ENCODE results near the gene BMPR1A.

BMPR1A gene

DNA sequence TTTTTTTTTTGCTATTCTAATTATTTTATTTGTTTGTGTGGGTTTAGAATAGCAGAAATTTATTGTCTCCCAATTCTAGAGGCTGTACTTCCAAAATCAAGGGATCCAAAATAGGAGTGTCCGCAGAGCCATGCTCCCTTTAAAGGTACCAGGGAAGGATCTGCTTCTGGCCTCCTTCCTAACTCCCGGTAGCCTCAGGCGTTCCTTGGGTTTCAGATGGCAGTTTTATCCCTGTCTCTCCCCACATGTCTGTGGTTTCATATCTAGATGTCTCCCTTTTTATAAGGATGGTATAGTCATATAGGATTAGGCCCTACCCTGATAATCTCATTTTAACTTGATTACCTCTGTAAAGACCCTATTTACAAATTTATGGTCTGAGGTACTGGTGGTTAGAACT, 48.4 kb downstream of the BMPR1A start:
- DNase-seq, result no peak

DNA sequence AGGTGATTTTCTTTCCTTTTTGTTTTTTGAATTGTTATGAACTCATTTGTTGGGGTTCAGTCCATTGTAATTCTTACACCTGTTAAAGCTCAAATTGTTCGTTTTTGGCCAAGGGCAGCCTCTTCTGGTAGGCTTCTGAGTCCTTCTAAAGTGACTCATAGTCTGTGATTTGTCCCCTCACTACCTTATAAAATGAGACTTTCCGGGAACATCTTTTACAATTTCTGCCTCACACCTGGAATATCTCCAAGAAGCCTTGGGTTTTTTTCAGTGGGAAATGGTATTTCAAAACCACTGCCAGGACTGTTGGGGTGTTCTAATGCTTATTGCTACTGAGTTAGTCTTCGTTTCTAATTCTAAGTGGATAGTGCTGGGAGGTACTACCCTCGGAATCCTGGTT, 56.7 kb downstream of the BMPR1A start:
- no peak for DNase-seq

DNA sequence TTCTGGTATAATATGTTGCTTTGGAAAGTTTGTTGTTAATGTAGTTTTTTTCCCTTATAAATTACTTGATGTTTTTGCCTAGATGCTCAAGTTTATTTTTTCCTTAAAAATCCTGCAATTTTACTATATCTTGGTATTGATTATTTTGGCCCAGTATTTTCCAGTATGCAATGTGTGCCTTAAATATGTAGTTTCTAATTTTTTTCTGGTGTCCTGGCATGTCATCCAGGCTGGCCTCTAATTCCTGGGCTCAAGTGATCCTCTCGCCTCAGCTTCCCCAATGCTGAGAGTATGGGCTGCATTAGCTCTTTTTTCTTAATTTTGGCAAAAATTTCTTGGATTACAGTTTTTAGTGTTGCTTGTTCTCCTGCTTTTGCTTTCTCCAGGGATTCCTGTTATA, 57.6 kb downstream of the BMPR1A start:
- DNase-seq, result no peak

DNA sequence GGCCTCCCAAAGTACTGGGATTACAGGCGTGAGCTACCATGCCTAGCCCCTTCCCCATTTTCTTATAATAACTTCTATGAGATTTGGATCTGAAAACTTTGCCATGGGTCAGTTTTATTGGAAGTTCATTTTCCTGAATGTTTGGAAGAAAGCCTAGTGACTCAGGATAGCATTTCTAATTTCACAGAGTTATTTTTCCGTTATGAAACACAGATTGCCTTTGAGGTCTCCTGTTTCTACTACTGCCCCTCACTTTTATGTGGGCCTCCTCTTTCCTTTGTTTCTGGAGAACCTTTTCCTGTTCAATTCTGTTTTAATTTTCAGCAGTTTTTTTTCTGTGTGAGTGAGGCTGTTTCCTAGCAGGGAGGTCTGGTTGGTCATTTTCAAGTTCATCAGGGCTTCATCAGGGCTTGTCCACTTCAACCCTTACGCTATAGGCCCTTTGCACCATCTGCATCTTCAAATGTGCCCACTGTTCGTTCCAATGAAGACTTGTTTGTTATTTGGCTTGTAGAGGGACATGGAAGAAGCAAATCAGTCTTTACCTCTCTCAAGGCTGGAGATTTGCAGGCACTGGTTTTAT, 58.7 kb downstream of the BMPR1A start:
- DNase-seq, result no peak

DNA sequence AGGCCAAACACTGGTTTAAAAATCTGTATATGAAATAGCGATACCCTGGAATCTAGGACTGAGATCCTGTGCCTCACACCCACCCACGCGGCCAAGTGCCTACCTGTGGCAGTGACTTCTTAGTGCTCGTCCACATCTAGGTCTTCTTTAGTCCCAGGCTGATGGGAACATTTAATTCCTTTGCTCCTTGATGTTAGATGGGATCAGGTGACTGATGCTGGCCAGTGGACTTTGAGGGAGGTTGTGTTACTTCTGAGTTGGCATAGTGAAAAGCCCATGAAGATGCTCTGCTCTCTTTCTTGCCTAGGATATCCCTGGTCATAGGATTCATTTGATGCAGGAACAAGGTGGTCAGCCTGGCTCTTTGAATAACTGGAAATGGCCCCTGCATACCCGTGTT, 59.2 kb downstream of the BMPR1A start:
- DNase-seq, result no peak

DNA sequence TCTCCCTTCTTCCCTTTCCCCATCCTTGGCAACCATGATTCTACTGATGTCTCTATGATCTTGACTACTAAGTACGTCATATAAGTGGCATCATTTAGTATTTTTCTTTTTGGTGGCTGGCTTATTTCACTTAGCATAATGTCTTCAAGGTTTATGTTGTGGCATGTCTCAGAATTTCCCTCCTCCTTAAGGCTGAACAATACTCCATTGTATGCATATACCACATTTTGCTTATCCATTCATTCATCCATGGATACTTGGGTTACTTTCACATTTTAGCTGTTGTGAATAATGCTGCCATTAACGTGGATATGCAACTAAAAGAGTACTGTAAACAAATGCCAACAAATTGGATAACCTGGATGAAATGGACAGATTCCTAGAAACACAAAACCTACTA, 60.8 kb downstream of the BMPR1A start:
- no peak for DNase-seq

DNA sequence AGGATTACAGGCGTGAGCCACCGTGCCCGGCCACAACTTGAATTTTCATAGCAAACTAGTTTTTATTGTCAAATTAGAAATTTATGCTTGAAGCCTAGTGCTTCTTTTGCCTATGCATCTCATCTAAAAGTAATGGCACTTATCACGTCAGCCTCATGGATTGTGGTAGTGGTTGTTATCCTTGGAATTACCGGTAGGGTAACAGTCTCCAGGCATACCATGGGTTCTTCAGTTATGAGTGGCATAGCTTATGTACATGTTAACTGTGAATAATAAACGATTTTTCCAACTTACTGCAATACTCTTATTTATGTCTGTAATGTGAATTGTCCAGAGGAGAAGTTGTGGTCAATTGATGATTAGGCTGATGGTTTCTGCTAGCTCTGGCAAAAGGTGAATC, 63.1 kb downstream of the BMPR1A start:
- no peak for DNase-seq

DNA sequence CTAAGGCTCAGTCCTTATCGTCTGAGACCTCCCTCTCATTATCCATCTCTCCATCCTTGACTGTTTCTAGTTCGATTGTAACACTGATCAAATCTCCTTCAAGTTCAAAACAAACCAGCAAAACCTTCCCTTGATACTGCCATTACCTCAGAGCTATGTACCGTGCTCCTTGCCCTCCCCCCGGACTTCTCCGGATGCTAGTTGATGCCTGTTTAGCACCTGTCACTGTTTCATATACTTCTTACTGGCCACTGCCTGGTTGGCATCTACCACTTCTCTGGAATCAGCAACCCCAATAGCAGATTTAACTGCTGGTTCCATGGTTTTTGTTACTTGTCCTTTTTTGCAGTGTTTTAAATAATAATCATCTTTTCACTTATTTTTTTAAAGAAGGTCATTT, 64.1 kb downstream of the BMPR1A start:
- no peak for DNase-seq

DNA sequence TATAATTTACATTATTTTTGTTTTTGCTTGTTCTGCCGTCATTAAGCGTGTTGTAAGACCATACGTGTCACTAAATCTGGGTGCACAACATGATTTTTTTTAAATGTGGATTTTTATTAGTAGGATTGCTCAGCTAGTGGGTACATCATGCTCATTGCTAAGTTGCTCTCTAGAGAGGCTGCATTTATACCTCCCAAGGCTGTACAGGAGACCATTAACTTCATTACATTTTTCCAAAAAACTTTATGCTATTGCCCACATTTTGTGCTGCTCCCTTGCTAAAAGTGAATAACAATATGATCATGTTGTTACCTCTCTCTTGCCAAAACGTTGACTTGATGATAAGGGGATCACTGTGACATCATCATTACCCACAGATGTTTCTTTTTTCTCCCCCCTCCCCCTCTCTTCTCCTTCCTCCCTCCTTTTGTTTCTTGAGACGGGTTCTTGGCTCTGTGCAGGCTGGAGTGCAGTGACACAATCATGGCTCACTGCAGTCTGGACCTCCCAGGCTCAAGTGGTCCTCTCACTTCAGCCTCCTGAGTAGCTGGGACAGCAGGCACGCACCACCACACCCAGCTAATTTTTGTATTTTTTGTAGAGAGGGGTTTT, 65.1 kb downstream of the BMPR1A start:
- no peak for DNase-seq

DNA sequence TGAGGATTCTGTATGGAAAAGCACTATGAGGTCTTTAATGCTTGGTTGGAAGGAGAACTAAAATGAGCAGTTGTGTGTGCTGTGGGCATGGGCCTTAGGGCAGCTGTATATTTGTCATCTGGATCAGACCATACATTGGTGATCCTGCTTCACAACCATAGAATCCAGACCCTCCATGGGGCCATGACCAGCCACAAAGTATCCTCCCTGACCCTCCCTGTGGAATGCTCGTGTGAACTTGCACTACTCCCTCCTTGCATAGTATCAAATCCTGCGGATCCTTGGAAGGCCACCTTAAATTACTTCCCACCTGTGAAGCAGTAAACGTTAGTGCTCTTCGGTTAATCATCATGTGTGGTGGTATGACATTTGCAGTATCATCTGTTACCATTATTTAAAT, 67.1 kb downstream of the BMPR1A start:
- DNase-seq, result no peak

DNA sequence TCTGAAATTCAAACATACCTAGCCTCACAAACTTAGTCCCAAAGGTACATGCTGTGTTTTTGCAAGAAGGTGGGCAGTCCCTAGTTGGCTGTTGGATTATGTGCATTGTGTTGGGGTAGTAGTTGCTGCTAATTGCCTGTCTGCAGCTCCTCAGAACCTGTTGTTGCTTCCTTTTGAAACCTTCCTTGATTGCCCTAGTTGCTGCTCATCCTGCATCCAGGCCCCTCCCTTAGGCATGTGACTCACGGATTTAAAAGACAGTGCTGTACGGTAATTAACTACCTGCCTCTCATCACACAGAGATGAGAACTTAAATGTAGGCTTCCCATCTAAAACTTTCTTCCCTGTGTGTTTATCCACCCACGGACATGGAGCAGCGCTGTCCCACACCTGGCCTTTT, 67.7 kb downstream of the BMPR1A start:
- DNase-seq, result no peak

DNA sequence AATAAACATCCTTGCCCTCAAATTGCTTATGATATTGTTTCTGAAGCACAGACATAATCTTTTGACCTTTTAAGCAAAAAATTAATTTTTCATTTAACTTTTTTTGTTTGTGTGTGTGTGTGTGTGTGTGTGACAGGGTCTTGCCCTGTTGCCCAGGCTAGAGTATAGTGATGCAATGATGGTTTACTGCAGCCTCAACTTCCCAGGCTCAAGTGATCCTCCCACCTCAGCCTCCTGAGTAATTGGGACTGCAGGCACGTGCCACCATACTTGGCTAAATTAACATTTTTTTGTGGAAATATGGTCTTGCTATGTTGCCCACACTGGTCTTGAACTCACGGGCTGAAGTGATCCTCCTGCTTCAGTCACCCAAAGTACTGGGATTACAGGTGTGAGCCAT, 68.9 kb downstream of the BMPR1A start:
- no peak for DNase-seq

DNA sequence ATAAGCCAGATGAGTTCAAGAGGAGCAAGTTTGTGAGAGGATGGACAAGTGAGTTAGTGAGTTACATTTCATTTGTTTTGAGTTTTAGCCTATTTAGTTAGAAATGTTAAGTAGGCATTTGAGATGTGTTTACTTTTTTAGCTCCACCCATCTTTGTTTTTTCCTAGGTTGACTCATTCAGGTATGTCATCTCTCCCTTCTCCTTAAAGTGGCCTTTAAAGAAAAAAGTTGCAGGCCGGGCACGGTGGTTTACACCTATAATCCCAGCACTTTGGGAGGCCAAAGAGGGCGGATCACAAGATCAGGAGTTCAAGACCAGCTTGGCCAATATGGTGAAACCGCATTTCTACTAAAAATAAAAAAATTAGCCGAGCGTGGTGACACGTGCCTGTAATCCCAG, 71.2 kb downstream of the BMPR1A start:
- DNase-seq, result no peak

DNA sequence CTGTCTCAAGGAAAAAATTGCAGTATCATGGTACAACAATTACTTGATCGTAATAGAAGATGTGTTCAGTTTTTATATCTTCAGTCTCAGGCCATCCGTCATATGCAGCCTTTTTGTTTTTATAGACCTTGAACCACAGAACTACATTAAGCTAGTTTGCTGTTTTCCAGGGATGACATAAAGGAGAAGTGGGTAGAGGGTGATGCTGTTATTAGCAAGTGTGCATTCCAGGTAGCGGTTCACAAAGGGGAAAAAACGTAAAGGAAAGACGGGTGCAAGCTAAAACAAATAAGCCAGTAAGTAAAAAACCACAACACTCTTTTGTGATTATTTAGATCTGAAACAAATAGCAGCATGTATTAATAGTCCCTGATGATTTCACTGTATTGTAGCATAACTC, 71.7 kb downstream of the BMPR1A start:
- no peak for DNase-seq

DNA sequence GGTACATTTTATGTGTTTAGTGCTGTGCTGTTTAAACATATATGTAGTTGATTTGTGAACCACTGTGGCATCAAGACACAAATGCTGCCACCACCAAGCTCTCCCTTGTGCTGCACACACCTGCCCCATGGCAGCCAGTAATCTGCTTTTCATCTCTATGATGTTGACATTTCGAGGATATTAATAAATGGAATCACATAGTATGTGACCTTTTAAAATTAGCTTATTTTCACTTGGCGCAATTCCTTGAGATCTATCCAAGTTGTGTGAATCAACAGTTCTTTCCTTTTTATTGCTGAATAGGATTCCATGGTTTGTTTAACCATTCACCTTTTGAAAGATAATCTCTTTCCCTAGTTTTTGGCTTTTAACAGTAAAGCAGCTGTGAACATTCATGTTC, 73.1 kb downstream of the BMPR1A start:
- no peak for DNase-seq

DNA sequence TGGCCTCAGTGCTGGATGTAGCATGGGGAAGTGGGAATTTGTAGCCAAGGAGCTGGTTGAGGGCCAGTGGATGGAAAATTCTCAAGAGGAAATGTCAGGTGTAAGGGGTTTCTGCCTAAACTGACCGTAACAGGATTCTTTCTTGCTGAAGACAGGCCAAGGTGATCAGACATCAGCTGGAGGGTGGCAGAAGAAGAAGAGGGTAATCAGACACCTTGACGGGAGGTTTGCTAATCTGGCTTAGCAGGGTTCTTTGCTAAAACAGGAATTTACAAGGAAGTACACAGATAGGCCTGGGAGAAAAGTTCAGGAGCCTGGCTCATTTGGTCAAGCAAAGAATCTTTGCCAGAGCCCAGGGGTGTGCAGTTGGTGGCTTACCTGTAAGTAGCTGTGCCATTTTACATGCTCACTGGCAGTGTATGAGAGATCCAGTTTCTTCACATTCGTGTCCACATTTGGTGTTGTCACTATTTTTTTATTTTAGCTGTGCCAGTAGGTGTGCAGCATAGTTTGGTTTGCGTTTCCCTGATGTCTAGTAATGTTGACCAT, 73.7 kb downstream of the BMPR1A start:
- DNase-seq, result no peak

DNA sequence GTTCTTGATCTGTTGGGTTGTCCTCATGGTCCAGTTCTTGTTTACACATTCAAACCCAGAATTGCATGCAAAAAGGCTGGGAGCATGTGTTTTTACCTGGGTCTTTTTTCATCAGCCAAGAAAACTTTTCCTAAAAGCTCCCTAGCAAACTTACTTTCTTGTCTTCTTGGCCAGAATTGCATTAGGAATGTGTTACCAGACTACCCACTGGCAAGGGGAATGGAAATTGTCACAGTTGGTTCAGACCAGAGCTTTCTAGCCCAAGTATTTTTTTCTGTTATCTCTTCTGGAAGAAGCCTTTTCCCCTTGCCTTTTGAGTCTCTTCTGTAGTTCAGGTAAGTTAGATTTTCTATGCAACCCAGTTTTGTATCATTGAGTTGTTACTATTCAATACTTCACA, 77.5 kb downstream of the BMPR1A start:
- DNase-seq, result no peak

DNA sequence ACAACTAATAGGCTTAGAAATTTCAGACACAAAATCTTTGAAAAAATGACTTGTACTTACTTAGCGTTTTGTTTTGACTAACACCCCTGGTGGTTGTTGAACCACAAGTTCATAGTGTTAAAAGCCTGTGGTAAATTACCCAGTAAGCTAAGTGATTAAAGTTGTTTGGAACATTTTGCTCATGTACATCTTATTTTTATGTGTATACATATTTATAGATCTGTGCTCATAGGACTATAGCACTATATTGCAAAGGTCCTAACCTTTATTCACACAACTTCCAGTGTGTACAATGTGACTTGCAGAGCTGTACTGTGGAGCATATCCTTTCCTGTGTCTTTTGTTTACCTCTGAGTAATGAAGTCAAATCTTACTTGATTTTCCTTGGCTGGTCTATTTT, 79.6 kb downstream of the BMPR1A start:
- no peak for DNase-seq

DNA sequence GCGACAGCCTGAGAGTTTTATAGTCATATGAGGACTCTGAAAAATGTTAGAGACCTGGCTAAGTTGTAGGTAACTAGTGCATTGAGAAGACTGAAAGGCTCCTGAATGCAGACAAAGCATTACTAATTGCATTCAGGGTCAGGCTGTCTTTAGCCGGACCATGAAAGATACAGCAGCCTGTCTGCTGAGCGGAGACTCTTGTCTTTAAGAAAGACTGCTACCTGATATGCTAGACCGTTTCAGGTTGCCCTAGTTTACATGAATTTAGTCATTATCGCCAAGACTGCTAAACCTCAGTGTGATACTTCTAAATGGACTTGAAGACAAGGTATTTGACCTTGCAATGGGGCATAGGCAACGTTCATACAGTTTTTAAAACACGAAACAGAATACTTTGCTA, 81.2 kb downstream of the BMPR1A start:
- no peak for DNase-seq

DNA sequence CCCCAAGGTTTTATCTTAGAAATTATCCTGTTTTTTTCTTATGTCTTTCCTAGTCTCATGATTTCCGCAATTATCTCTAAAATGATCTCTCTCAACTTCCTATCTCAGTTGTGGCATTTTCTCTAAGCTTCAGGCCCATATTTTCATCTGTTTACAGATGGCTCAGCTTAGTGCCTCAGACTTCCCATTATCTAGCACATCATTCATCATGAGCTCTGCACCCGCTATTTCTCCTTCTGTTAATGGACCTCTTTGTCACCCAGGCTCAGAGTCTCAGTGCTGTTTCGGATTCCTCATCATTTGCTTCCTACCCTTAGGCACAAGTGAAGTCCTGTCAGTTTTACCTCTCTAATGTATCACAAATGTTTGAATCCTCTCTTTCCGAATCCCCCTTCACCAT, 84.1 kb downstream of the BMPR1A start:
- DNase-seq, result no peak

DNA sequence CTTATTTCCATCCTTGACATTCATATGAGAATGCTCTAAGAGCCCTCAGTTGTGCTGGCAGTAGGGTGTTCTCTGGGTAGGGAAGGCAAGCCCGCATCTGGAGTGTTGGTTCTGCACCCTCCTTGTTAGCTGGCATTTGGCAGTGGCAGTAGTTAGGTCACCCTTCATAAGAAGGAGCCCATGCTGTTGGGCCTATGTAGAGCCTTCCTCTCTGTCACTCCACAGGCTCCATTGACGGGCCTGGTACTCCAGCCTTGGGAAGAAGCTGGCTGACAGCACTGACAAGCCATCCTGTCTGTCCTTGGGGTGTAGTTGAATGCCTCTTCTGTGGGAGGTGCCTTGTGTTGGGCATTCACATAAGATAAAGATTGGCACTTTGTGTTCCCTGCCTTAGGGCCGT, 89.7 kb downstream of the BMPR1A start:
- DNase-seq, result no peak

DNA sequence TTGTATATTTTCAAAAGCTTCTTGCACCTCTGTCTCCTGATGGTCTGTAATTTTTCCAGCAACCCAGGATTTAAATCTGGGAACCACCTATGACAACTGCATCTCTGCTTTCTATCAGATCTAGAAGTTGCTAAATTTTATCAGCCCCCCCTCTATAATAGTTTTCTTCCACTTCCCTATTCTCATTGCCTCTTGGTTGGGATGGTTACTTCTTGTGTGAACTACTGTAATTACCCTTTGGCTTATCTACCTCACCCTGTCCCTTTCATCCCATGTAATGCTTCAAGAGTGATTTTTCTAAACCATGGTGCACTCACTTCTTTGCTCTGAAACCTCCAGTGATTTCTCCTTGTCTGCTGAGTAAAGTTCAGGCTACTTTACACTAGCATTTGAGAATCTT, 92.3 kb downstream of the BMPR1A start:
- DNase-seq, result no peak

DNA sequence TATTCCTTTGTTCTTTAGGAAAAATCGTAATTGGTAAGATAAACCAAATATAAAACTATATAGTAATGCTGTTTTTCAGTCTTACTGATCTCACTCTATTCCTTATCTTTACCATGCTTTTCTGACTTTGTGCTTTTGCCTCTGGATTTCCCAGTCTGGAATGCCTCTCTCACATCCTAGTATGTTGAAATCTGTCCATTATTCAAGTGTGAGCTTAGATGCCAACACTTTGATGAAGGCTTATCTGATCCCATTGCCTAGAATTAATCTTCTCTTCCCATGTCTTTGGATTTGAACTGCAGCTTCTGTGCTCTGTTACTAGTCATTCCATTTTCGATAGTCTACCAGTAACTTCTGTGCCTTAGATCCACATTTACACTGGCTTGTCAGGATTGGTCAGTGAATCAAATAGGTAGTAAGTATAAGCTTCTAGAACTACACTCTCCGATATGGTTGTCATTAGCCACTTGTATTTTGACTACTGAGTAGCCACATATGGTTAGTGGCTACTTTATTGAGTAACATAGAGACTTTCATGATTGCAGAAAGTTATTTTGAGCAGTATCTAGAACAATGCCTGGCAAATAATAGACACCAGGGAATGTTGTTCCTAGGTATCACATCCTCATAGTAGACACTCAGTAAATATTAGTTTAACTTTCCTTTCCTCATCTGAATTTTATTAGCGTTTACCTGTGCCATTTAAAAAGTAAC, 92.9 kb downstream of the BMPR1A start:
- no peak for DNase-seq

DNA sequence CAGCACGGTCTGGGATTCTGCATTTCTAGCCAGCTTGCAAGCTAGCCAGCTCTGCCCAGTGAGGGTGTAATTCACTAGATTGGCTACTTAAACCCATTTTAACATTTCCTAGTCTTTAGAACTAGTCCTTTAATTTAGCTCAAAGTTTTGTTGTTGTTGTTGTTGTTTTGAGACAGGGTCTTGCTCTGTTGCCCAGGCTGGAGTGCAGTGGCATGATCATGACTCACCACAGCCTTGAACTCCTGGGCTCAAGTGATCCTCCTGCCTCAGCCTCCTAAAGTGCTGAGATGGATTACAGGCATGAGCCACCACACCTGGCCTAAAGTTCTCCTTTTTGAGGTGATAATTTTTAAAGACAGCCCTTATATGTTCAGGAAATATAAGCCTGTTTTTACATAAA, 94.1 kb downstream of the BMPR1A start:
- DNase-seq, result no peak

All from left hindlimb (tissue), 1 donor.